Activated CD4-positive, alpha-beta T cell treated with anti-CD3 and anti-CD28 coated beads for 24 hours (primary cell): ENCODE results near the gene DOK4.
"Not testable (repeated sequence)": the region's sequence is repeated elsewhere in the genome, so short reads cannot be mapped to it uniquely, and the experiment has no call there.

Experiments used
- DNase-seq, 2 donors: peaks; one replicate each; pipeline ENCODE4 v3.0.0-alpha.2; 2020; ENCODE audit warnings: low read depth in 2 of 2

The DOK4 gene

GRCh38 chr16:57447186-57447962, 38.9 kb downstream of the DOK4 start, which contains the start of the genes CIAPIN1 and COQ9:
Gene CIAPIN1, minus strand, starts transcription at chr16:57447385. Its CDS starts 6,457 bp downstream, at chr16:57440928.
Gene COQ9, plus strand, starts transcription at chr16:57447479. Its CDS starts 27 bp downstream, at chr16:57447506.
- peak; percentile 85 to 86 for DNase-seq

DNA sequence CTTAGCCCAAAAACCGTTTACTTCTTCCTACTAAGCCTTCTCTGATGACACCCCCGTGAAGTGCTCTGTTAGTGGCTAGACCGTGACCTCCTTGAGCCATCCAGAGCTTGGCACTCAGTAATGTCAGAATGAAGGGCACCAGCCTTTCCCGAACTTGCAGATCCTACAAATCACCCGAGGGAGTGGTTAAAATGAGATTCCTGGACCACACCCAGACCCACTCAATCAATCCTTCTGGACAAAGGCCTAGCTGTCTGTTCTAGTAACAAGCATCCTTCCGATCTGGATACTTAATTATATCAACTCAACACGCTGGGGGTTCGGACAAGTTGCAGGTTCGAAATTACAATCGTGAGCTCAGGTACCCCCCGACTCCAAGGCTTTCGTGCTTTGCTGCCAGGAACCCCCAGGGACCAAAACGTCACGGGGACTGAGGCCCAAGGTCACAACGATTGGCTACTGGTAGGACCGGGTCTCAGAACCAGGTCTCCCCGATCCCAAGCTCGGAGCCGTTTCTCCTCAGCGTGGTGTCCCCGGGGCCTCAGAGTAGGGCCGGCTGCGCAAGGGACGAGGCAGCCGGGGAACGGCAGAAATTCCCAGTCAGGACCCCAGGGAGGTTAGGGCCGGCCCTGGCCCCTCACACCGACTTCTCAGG, 39.6 kb downstream of the DOK4 start:
- DNase-seq: no peak

DNA sequence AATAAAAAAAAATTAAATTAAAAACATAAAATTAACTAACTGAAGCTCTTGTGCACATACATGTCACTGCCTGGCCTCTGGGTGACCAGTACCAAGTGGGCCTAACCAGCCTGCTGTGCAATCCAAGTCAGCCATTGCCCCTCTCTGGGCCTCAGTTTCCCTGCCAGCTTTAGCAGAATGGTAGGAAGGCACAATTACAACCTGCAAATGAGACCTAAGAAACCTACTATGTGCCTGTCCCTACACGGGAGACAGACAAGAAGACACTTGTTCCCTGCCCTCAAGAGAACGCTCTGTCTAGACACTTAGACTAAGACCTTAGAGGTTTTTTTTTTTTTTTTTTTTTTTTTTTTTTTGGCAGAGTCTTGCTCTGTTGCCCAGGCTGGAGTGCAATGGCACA, 40.8 kb downstream of the DOK4 start:
- no peak for DNase-seq

DNA sequence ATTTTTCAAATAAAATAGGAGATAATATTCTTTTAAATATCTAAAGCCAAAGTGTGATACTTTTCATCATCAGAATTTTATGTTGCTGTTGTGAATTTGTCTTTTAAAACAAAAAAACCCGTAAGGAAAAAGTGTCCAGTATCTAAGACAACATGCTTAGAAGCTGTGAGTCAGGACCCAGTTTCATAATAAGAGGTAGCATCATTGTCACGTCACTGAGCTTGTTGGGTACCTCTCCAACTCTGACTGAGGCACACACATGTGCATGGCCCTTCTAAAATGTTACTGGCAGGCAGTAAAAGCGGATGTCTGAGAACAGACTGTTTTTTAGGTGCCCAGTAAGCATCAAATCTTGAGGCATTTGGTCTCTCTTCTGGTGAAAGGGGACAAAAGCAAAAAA, 41.6 kb downstream of the DOK4 start:
- no peak for DNase-seq

GRCh38 chr16:57440551-57440950, 45.7 kb downstream of the DOK4 start:
- not testable (repeated sequence) for DNase-seq

GRCh38 chr16:57439947-57440346, 46.3 kb downstream of the DOK4 start:
- not testable (repeated sequence) for DNase-seq

DNA sequence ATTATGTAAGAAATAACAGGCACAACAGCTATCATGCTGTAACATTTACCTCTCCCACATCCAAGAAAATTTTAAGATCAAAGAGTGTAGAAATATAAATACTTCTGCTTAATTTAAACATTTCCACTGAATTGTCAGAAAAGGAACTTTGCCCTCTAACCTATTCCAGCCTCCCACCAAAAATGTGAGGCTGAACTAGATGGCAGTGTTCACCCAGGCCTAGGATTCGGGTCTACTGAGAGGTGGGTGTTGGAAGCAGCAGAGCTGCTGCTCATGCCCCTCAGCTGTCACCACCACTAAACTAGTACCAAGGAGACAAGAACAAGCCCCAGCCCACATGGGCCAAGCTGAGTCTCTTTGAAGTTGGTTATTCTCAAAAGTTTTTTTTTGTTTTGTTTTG, 50.5 kb downstream of the DOK4 start:
- no peak for DNase-seq

GRCh38 chr16:57434003-57434402, 52.3 kb downstream of the DOK4 start:
- no peak for DNase-seq

DNA sequence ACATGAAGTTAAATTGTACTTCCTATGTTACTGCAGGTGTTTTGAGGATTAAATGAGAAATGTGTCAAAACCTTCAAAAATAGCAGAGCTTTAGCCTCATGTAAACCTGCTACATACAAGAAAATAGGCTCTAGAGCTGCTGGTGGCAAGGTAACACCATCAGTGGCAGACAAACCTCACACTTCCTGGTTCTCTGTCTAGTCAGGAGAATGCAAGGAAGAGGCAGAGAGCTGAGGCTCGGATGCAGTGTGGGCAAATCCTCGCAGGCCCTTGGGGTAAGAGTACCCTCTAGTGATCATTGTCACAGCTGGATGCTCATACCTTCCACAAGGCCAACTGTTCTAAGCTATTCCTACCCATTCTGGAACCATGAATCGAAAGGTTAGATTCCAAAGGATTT, 53.3 kb downstream of the DOK4 start:
- no peak for DNase-seq

GRCh38 chr16:57432505-57432904, 53.8 kb downstream of the DOK4 start:
- DNase-seq: no peak

- no peak for DNase-seq
Observed at GRCh38 chr16:57430955-57431354, 55.3 kb downstream of the DOK4 start.

GRCh38 chr16:57427824-57428223, 58.5 kb downstream of the DOK4 start:
- no peak for DNase-seq

- DNase-seq: no peak
Observed at GRCh38 chr16:57427307-57427706, 59.0 kb downstream of the DOK4 start.

GRCh38 chr16:57426356-57426755, 59.9 kb downstream of the DOK4 start:
- no peak for DNase-seq

DNA sequence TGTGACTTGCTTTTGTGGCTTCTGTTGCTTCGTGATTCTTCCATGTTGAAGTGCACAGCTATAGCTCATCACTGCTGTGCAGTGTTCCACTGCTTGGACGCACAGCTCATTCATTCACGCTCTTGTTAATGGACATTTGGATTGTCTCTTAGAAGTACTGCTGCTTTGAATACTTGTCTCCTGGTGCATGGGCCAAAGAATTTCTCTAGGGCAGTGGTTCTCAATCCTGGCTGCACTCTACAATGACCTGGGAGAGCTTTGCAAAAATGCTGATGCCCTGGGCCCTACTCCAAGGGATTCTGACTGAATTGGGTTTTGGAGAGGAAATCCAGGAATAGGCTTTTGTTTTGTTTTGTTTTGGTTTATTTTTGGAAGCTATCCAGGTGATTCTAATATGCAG, 61.7 kb downstream of the DOK4 start:
- no peak for DNase-seq

DNA sequence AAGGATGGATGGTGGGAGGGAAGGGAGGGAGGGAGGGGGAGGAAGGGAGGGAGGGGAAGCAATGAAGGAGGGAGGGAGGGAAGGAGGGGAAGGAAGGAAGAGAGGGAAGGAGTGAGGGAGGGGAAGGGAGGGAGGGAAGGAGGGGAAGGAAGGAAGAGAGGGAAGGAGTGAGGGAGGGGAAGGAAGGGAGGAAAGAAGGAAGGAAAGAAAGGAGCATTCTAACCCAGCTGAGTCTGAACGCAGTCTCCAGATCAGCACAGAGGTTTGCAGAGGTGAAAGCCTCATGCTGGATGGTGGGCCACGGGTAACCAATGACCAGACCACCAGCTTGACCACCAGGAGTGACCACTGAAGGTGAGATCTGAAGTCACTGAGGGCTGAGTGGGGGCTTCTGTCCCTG, 63.1 kb downstream of the DOK4 start:
- no peak for DNase-seq

DNA sequence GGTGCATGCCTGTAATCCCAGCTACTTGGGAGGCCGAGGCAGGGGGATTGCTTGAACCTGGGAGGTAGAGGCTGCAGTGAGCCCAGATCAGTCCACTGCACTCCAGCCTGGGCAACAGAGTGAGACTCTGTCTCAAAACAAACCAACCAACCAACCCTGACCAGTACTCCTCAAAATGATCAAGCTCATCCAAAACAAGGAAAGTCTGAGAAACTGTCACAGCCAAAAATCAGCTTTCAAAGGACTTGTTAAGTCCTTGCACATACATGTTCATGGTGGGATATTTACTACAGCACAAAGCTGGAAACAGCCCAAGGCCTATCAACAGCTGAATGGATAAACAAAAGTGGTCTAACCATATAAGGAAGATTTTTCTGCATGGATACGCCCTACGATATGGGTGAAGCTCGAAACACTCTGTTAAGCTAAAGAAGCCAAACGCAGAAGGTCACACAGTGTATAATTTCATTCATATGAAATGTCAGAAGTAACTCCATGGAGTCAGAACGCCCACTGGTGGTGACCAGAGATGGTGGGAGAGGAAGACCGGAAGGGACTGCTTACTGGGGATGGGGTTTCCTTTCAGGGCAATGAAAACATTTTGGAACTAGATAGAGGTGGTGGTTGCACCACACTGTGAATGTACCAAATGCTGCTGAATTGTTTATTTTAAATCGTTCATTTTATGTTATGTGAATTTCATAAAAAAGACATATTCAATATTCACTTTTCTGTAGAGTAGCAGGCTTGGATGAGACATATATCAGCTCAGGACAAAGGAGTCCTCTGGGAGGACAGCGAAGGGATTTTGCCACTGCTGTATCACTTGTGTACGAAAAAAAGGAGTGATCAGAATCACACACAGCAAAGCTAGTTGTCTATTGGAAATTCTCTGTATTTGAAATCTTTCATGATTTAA, 64.0 kb downstream of the DOK4 start:
- DNase-seq: no peak
